HCT116 (cell line): ENCODE data around the gene IPP. TPM values are rescaled to one million over a fixed set of nuclear protein-coding genes. Genes with fewer than 3 reads are reported as not detected.

Experiments used
- ATAC-seq: fragments of 200-7000 bp; cut with Tn5 transposase; 2 replicates; pipeline ENCODE4 v1.9.1; 2020; ENCODE audit warnings: mild to moderate bottlenecking, moderate library complexity
- BruUV-seq: library from RNA; stranded (reverse); fragments of 400-500 nt; replicated peaks from 2 replicates; lab custom pipeline; 2021; lab: Mats Ljungman, UMichigan
- CTCF ChIA-PET: fragments of 300-600 bp; sonication (Branson Sonifier 250); formaldehyde crosslinking; loops from one replicate; lab custom pipeline; 2021; ENCODE audit warnings: antibody characterized with exemption; lab: Charles Lee
- POLR2A ChIA-PET: fragments of 300-600, 350-600 bp; sonication (Branson Sonifier 250); formaldehyde crosslinking; loops from one replicate; lab custom pipeline; 2021; ENCODE audit warnings: antibody characterized with exemption; lab: Charles Lee
- RAD21 ChIA-PET, 2 experiments: fragments of 300-600 bp; sonication (Branson Sonifier 250); formaldehyde crosslinking; loops; one replicate each; lab custom pipeline; 2023; ENCODE audit warnings: low total read pairs in 2 of 2; ENCODE audit not compliant: uncharacterized antibody in 2 of 2, unreplicated experiment in 2 of 2, low non-redundant PET in 1 of 2; lab: Charles Lee
- DNase-seq: peaks from one replicate; pipeline ENCODE4 v3.0.0-alpha.2; 2010; ENCODE audit warnings: low read depth, low spot score
- H2AFZ ChIP-seq: fragments of 200-600 bp; shearing (Covaris generic), sonication (generic); 2 replicates; pipeline ENCODE4 v1.6.1; 2017; ENCODE audit warnings: low read depth, mixed run types, mixed read lengths, antibody characterized with exemption, low read length; ENCODE audit not compliant: poor library complexity, severe bottlenecking
- H3K27ac ChIP-seq: 2 replicates; pipeline ENCODE4 v1.5.1; 2012; ENCODE audit warnings: low read depth, low read length
- H3K27me3 ChIP-seq: fragments of 200-600 bp; sonication (generic); 2 replicates; pipeline ENCODE4 v1.6.1; 2016; ENCODE audit warnings: mixed run types, low read length, mixed read lengths; ENCODE audit not compliant: insufficient read depth
- H3K36me3 ChIP-seq, 2 experiments: fragments of 200-500 bp in 1 of 2; fragments of 200-600 bp in 1 of 2; sonication (Bioruptor generic) in 1 of 2; sonication (generic) in 1 of 2; 2 replicates each; pipeline versions ENCODE4 v1.5.1 to v1.6.1; 2014 to 2016; ENCODE audit warnings: low read length in 2 of 2, inconsistent platforms in 1 of 2, mixed read lengths in 1 of 2, mixed run types in 1 of 2; ENCODE audit not compliant: insufficient read depth in 2 of 2, control insufficient read depth in 1 of 2
- H3K4me1 ChIP-seq, 2 experiments: fragments of 200-600 bp in 1 of 2; sonication (generic) in 1 of 2; 2 replicates each; pipeline versions ENCODE4 v1.5.1 to v1.6.1; 2012 to 2017; ENCODE audit warnings: low read length in 2 of 2, inconsistent platforms in 1 of 2, mild to moderate bottlenecking in 1 of 2, mixed read lengths in 1 of 2, mixed run types in 1 of 2, moderate library complexity in 1 of 2; ENCODE audit not compliant: insufficient read depth in 2 of 2, control insufficient read depth in 1 of 2
- H3K4me2 ChIP-seq: fragments of 200-600 bp; sonication (generic); 2 replicates; pipeline ENCODE4 v1.6.1; 2017; ENCODE audit warnings: mixed run types, low read length, mixed read lengths
- H3K4me3 ChIP-seq, 2 experiments: fragments of 200-600 bp in 1 of 2; sonication (generic) in 1 of 2; replicated peaks in 1 of 2; 2 replicates each; pipeline ENCODE4 v1.5.1; 2011 to 2016; ENCODE audit warnings: low read length in 2 of 2, control low read depth in 1 of 2, low read depth in 1 of 2, mild to moderate bottlenecking in 1 of 2, mixed read lengths in 1 of 2, mixed run types in 1 of 2
- H3K79me2 ChIP-seq: fragments of 200-600 bp; sonication (generic); 2 replicates; pipeline ENCODE4 v1.6.1; 2017; ENCODE audit warnings: mild to moderate bottlenecking, mixed run types, low read length, moderate library complexity, mixed read lengths; ENCODE audit not compliant: insufficient read depth
- H3K9ac ChIP-seq: fragments of 200-600 bp; sonication (generic); 2 replicates; pipeline ENCODE4 v1.6.1; 2016; ENCODE audit warnings: low read length, mixed read lengths
- H3K9me2 ChIP-seq: fragments of 200-600 bp; sonication (generic), shearing (Covaris generic); 2 replicates; pipeline ENCODE4 v1.6.1; 2017; ENCODE audit warnings: mixed run types, mild to moderate bottlenecking, moderate library complexity; ENCODE audit not compliant: insufficient read depth
- H3K9me3 ChIP-seq, 2 experiments: fragments of 200-500 bp in 1 of 2; fragments of 200-600 bp in 1 of 2; sonication (Bioruptor generic) in 1 of 2; sonication (generic) in 1 of 2; 2 replicates each; pipeline ENCODE4 v1.6.1; 2014 to 2017; ENCODE audit warnings: low read length in 2 of 2, mixed read lengths in 2 of 2, inconsistent platforms in 1 of 2, low read depth in 1 of 2, mild to moderate bottlenecking in 1 of 2, mixed run types in 1 of 2, moderate library complexity in 1 of 2; ENCODE audit not compliant: control insufficient read depth in 1 of 2, insufficient read depth in 1 of 2
- H4K20me1 ChIP-seq: fragments of 200-600 bp; sonication (generic), shearing (Covaris generic); 2 replicates; pipeline ENCODE4 v1.6.1; 2017; ENCODE audit warnings: mixed run types, mild to moderate bottlenecking, moderate library complexity; ENCODE audit not compliant: insufficient read depth
- CBX3 ChIP-seq: IDR thresholded peaks from 2 replicates; pipeline ENCODE4 v1.6.1; 2012; ENCODE audit warnings: low read depth
- EGR1 ChIP-seq: IDR thresholded peaks from 2 replicates; pipeline ENCODE4 v1.6.1; 2012; ENCODE audit warnings: low read depth
- ELF1 ChIP-seq: IDR thresholded peaks from 2 replicates; pipeline ENCODE4 v1.6.1; 2012; ENCODE audit warnings: low read depth, borderline replicate concordance
- EZH2 ChIP-seq: fragments of 200-600 bp; sonication (generic); IDR thresholded peaks from 2 replicates; pipeline ENCODE4 v1.6.1; 2017; ENCODE audit warnings: antibody characterized with exemption, mixed run types
- EZH2phosphoT487 ChIP-seq: fragments of 200-600 bp; IDR thresholded peaks from 2 replicates; pipeline ENCODE4 v1.6.1; 2018; ENCODE audit warnings: antibody characterized with exemption, borderline replicate concordance
- FOSL1 ChIP-seq: IDR thresholded peaks from 2 replicates; pipeline ENCODE4 v1.6.1; 2012; ENCODE audit warnings: low read depth
- JUND ChIP-seq: IDR thresholded peaks from 2 replicates; pipeline ENCODE4 v1.6.1; 2012
- POLR2A ChIP-seq: IDR thresholded peaks from 2 replicates; pipeline ENCODE4 v1.7.0; 2011; ENCODE audit warnings: borderline replicate concordance; ENCODE audit not compliant: insufficient read depth, insufficient read length; ENCODE audit errors: extremely low read depth
- POLR2AphosphoS5 ChIP-seq: IDR thresholded peaks from 2 replicates; pipeline ENCODE4 v1.6.1; 2011; ENCODE audit warnings: mild to moderate bottlenecking, low read depth, low read length, moderate library complexity
- RAD21 ChIP-seq: IDR thresholded peaks from 2 replicates; pipeline ENCODE4 v1.6.1; 2012; ENCODE audit warnings: low read depth, mild to moderate bottlenecking
- SIN3A ChIP-seq: IDR thresholded peaks from 2 replicates; pipeline ENCODE4 v1.6.1; 2012; ENCODE audit warnings: low read depth
- TCF7L2 ChIP-seq: IDR thresholded peaks from 2 replicates; pipeline ENCODE4 v1.7.0; 2011; ENCODE audit warnings: borderline replicate concordance, inconsistent platforms; ENCODE audit not compliant: insufficient read depth, insufficient read length; ENCODE audit errors: extremely low read depth
- YY1 ChIP-seq: IDR thresholded peaks from 2 replicates; pipeline ENCODE4 v1.6.1; 2011; ENCODE audit warnings: low read length, low read depth, moderate library complexity, mild to moderate bottlenecking; ENCODE audit not compliant: insufficient replicate concordance; ENCODE audit errors: extremely low read depth
- ZFX ChIP-seq: fragments of 450-650 bp; IDR thresholded peaks from 2 replicates; pipeline ENCODE4 v1.6.1; 2017
- ZNF274 ChIP-seq: fragments of 200-500 bp; sonication (Bioruptor generic); IDR thresholded peaks from 2 replicates; pipeline ENCODE4 v1.6.1; 2014; ENCODE audit warnings: mild to moderate bottlenecking, low read depth, low read length, inconsistent platforms
- intact Hi-C: fragments of 100-400 bp; cut with micrococcal nuclease; formaldehyde crosslinking; loops from 2 replicates; pipeline ENCODE4 v1.10.0; 2022
- total RNA-seq: library from RNA; stranded (reverse); gene quantifications from one replicate; pipeline ENCODE4 v1.2.1, GENCODE V29; 2021; ENCODE audit not compliant: unreplicated experiment
- TF ChIP-seq, protein P1 (sequence below): IDR thresholded peaks from 2 replicates; pipeline ENCODE4 v1.6.1; 2012; ENCODE audit warnings: low read depth
- TF ChIP-seq, protein P2 (sequence below): IDR thresholded peaks from 2 replicates; pipeline ENCODE4 v1.6.1; 2012
- TF ChIP-seq, protein P3 (sequence below): IDR thresholded peaks from 2 replicates; pipeline ENCODE4 v1.6.1; 2012
- TF ChIP-seq, protein P4 (sequence below): IDR thresholded peaks from 2 replicates; pipeline ENCODE4 v1.6.1; 2011; ENCODE audit warnings: mild to moderate bottlenecking, low read length, moderate library complexity; ENCODE audit not compliant: insufficient replicate concordance; ENCODE audit errors: extremely low read depth

The IPP gene
- total RNA-seq, 1 experiment from 2014 or later = 13.8 TPM

DNA sequence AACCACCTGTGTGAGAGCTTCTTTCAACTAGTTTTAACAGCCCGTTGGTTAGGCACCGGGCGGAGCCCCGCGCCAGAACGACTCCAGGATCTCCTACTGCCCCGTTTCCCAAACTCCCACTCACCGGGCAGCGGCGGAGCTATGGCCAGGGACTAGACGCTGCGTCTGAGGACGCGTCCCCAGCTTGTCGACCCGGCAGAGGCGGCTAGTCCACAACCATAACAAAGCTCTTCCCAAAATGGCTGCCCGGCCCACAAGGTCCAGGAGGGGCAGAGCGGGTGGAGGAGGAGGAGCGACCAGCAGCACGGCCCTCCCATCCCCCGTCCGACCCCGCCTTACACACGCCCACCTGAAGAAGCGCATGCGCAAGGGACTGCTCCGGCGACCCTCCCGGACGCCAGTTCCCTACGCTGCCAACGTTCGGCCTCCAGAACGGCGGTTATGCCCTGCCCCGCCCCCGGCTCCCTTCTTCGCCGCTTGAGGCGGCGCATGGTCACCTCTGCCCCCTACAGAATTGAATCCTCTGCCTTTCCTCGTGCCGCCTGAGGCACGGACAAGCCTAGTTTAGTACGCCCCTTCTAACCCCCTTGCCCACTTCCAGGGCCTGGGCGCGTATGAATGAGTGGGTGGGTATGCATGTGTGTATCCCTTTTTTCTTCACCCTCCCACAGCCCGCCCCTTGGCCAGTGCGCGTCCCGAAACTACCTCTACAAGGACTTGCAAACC, 64.0 kb downstream of the IPP start, which contains the start of gene GPBP1L1:
TSS of gene GPBP1L1 (minus strand) at position 246 of the 726 bp plus-strand sequence. CDS start 27,446 bp downstream, outside the sequence.
- no peaks in the 10 kb centered on the region for H3K9me3 ChIP-seq
- CTCF ChIA-PET = interaction anchor here (1.4 kb wide), 1 partner anchor 10 kb away, joined by 4 read pairs; no protein-coding TSS in a partner anchor
- TF ChIP-seq YY1 (peak; percentile 96), ZFX (no peak), ZNF274 (no peak), FOSL1 (no peak), SIN3A (no peak), RAD21 (no peak), EZH2 (no peak), TCF7L2 (no peak), ELF1 (no peak), POLR2A (peak; percentile 60), CBX3 (no peak), JUND (no peak), EGR1 (no peak), EZH2phosphoT487 (no peak), POLR2AphosphoS5 (peak; percentile 94)
- TF ChIP-seq, protein P1, sequence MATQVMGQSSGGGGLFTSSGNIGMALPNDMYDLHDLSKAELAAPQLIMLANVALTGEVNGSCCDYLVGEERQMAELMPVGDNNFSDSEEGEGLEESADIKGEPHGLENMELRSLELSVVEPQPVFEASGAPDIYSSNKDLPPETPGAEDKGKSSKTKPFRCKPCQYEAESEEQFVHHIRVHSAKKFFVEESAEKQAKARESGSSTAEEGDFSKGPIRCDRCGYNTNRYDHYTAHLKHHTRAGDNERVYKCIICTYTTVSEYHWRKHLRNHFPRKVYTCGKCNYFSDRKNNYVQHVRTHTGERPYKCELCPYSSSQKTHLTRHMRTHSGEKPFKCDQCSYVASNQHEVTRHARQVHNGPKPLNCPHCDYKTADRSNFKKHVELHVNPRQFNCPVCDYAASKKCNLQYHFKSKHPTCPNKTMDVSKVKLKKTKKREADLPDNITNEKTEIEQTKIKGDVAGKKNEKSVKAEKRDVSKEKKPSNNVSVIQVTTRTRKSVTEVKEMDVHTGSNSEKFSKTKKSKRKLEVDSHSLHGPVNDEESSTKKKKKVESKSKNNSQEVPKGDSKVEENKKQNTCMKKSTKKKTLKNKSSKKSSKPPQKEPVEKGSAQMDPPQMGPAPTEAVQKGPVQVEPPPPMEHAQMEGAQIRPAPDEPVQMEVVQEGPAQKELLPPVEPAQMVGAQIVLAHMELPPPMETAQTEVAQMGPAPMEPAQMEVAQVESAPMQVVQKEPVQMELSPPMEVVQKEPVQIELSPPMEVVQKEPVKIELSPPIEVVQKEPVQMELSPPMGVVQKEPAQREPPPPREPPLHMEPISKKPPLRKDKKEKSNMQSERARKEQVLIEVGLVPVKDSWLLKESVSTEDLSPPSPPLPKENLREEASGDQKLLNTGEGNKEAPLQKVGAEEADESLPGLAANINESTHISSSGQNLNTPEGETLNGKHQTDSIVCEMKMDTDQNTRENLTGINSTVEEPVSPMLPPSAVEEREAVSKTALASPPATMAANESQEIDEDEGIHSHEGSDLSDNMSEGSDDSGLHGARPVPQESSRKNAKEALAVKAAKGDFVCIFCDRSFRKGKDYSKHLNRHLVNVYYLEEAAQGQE = no peak
- TF ChIP-seq, protein P2, sequence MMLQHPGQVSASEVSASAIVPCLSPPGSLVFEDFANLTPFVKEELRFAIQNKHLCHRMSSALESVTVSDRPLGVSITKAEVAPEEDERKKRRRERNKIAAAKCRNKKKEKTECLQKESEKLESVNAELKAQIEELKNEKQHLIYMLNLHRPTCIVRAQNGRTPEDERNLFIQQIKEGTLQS = no peak
- TF ChIP-seq, protein P3, sequence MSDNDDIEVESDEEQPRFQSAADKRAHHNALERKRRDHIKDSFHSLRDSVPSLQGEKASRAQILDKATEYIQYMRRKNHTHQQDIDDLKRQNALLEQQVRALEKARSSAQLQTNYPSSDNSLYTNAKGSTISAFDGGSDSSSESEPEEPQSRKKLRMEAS = no peak
- TF ChIP-seq, protein P4, sequence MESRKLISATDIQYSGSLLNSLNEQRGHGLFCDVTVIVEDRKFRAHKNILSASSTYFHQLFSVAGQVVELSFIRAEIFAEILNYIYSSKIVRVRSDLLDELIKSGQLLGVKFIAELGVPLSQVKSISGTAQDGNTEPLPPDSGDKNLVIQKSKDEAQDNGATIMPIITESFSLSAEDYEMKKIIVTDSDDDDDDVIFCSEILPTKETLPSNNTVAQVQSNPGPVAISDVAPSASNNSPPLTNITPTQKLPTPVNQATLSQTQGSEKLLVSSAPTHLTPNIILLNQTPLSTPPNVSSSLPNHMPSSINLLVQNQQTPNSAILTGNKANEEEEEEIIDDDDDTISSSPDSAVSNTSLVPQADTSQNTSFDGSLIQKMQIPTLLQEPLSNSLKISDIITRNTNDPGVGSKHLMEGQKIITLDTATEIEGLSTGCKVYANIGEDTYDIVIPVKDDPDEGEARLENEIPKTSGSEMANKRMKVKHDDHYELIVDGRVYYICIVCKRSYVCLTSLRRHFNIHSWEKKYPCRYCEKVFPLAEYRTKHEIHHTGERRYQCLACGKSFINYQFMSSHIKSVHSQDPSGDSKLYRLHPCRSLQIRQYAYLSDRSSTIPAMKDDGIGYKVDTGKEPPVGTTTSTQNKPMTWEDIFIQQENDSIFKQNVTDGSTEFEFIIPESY = no peak

More for the DNA sequence above, 64.0 kb downstream of the IPP start, which contains the start of gene GPBP1L1:
- H3K9ac ChIP-seq = peak within 1 kb of the TSS; percentile 91
- H3K36me3 ChIP-seq = peaks cover 0 to 10% of the 10 kb centered on the region in 2 experiments; a peak in 3 of 4 replicates
- H3K79me2 ChIP-seq = peaks cover 84% of the 10 kb centered on the region
- DNase-seq (peak; percentile 91), ATAC-seq (peak; percentile 76)
- no peak within 1 kb of the TSS for H2AFZ ChIP-seq
- H3K27ac ChIP-seq = peak within 1 kb of the TSS; percentile 94
- no peaks in the 10 kb centered on the region for H3K9me2 ChIP-seq
- peaks cover 5% of the 10 kb centered on the region; the same call in 1 of the 2 replicates for H4K20me1 ChIP-seq
- peak within 1 kb of the TSS; percentile 89 for H3K4me2 ChIP-seq
- H3K4me3 ChIP-seq = peak within 1 kb of the TSS; percentile 56 to 77
- RAD21 ChIA-PET = no interaction called here
- no peaks in the 10 kb centered on the region for H3K27me3 ChIP-seq
- POLR2A ChIA-PET = interaction anchor here (0.6 to 1.5 kb wide), 7 partner anchors 8 to 494 kb away, joined by 3 to 6 read pairs (median 3); partner anchors contain the start of genes CCDC163, MMACHC and PRDX1
- BruUV-seq = TSS peak; percentile 39
- peaks cover 3 to 23% of the 10 kb centered on the region in 2 experiments; a peak in 3 of 4 replicates for H3K4me1 ChIP-seq
- intact Hi-C loops = loop anchor here (2.0 to 10.0 kb wide), 3 partner anchors 64 to 162 kb away; partner anchors contain the start of genes IPP, MAST2 and PRDX1
